Mesangial cell (primary cell): ENCODE measurements around the gene CREM. TPM values are rescaled to one million over a fixed set of nuclear protein-coding genes. Genes with fewer than 3 reads are reported as not detected.

Source experiments
- total RNA-seq: library from RNA; depleted of rRNA; stranded (reverse); fragments of >200 nt; gene quantifications from 2 replicates; pipeline ENCODE4 v1.2.3, GENCODE V29; 2015

CREM gene
- 19.5 and 27.7 TPM in 2 replicates for total RNA-seq

DNA sequence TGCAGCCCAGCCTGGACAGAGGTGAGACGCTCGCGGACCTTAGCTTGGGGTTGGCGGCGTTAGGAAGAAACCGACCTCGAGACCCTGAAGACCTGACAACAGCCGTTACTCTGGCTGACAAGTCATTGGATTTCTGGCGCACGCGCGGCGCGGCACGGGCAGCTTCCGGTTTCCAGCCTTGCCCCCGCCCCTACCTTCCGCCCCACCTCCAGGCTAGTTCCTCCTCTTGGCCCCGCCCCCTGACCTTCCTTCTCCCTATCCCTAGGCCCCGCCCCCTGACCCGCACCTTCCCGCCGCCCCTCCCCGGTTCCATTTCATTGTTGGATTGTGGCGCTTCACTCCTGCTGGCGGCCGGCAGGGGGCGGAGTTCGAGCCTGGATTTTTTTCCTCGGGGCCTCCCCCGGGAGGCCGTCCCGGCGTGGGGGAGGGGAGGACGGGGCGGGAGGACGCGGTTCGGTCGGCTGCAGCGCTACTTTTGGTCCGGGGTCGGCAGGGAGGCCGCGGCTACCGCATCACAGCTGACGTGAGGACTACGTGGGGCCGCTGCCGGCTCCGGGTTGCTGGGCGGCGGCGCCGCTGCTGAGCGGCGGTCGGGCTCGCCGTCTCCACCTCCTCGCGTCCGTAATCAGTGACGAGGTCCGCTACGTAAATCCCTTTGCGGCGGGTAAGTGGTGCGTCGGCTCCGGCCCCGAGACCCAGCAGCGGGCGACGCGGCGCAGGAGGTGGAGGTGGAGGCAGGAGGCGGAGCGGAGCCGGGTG is at the start of gene CREM:
TSS of gene CREM (plus strand) at position 317 of the 759 bp plus-strand sequence. CDS start 10,990 bp downstream, outside the sequence.

DNA sequence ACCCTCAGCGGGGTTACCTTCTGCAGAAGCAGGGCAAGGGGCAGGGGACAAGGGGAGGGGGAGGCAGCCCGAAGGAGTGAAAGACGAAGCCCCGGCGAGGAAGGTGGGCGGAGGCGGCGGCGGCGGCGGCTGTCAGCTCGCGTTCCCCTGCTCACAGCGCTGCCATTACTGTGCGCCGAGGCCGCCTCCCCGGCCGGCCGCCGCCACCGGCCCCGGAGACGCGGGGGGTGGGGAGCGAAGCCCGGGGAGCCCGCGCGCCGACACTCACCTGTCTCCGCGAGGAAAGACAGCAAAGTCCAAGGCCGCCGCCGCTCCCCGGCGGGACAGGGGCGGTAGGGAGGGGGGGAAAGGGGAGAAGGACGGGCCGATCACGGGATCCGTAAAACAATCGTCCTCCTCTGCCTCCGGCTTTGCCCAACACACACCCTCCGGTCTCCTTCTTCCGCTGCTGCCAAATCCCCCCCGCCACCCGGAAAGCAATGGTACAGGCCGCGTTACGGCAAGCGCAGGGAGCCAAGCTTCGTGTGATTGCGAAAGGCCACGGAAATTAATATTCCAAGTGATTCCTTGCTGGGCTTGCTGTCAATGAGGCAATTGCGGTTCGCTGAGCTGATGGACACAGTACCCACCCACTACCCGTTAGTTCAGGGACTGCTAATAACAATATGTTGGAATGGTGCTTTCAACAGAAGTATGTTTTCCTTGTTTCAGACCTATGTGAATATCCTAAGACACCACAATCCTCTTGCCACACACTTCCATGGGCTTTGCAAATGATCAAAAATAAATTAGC is 36.3 kb upstream of the CREM start, which contains the start of gene CUL2:
TSS of gene CUL2 (minus strand) at position 180 of the 793 bp plus-strand sequence. CDS start 19,024 bp downstream, outside the sequence.

Other genes starting within 250 kb of the CREM start
- gene CUL2, start 36.5 kb upstream of the CREM start, total RNA-seq: 14.2 and 18.4 TPM in 2 replicates
- 28.2 and 33.7 TPM in 2 replicates for gene CCNY, start 209.7 kb downstream of the CREM start, total RNA-seq